Gastrocnemius medialis (tissue), 4 donors: ENCODE data around the gene SEMA4C.

Experiments
- CTCF ChIP-seq, 5 experiments: fragments of 450-650 bp in 3 of 5; fragments of 200-600 bp in 2 of 5; sonication (generic) in 2 of 5; IDR thresholded peaks in 4 of 5; conservative IDR thresholded peaks in 1 of 5; 1 replicate in 4 of 5; 2 replicates in 1 of 5; pipeline ENCODE4 v1.5.1; 2016 to 2019; ENCODE audit warnings: antibody characterized with exemption in 5 of 5, mild to moderate bottlenecking in 3 of 5, moderate library complexity in 3 of 5
- POLR2A ChIP-seq, 2 donors: fragments of 450-650 bp; IDR thresholded peaks; one replicate each; pipeline ENCODE4 v1.6.1; 2017; ENCODE audit warnings: antibody characterized with exemption in 2 of 2, mild to moderate bottlenecking in 2 of 2, moderate library complexity in 2 of 2

- TF ChIP-seq CTCF (IDR thresholded peaks at IDR 0.05 in 4 of 5, conservative IDR thresholded peaks at IDR 0.05 in 1 of 5) (no peak), POLR2A (IDR thresholded peaks at IDR 0.05) (no peak)
Measured at GRCh38 chr2:96885432-96886347, 15.8 kb upstream of the SEMA4C start.
